GM13977 (cell line): ENCODE measurements around the gene HTR1A.

Experiments used
- DNase-seq: peaks from one replicate; pipeline ENCODE4 v3.0.0; 2012; ENCODE audit warnings: low spot score
- CTCF ChIP-seq: IDR thresholded peaks from 2 replicates; pipeline ENCODE4 v1.5.1; 2012; ENCODE audit warnings: mild to moderate bottlenecking, control low read depth; ENCODE audit not compliant: insufficient read depth; ENCODE audit errors: extremely low read depth, missing control alignments
- in situ Hi-C: fragments of 300-500 bp; cut with MboI; formaldehyde crosslinking; loops from one replicate; pipeline ENCODE4 v1.12.0; 2022; ENCODE audit warnings: low sequenced_read_pairs, low pct_unique_long_range_greater_than_20kb, mixed read lengths, inconsistent platforms; ENCODE audit not compliant: unreplicated experiment

Gene HTR1A

GRCh38 chr5:63919763-63920478 lies 42.3 kb downstream of the HTR1A start:
- DNase-seq, result no peak
- TF ChIP-seq CTCF, result no peak
- in situ Hi-C loops, result no loop called here

- DNase-seq, result no peak
- TF ChIP-seq CTCF, result no peak
- in situ Hi-C loops, result no loop called here
Observed at GRCh38 chr5:63916786-63917185, 45.5 kb downstream of the HTR1A start.

- DNase-seq, result no peak
- no peak for TF ChIP-seq CTCF
- in situ Hi-C loops, result no loop called here
Observed at GRCh38 chr5:63911871-63912270, 50.4 kb downstream of the HTR1A start.
